CD8-positive, alpha-beta memory T cell (primary cell): Measurements from ENCODE around the gene RASGEF1B. TPM values are rescaled to one million over a fixed set of nuclear protein-coding genes. Genes with fewer than 3 reads are reported as not detected.
A peak's percentile ranks its signal among the peaks of the same experiment; 100 is the strongest.

ENCODE experiments used
- CTCF ChIA-PET: fragments of 350-600 bp; sonication (Branson Sonifier 250); formaldehyde crosslinking; loops from one replicate; lab custom pipeline; 2021; ENCODE audit warnings: antibody characterized with exemption; lab: Charles Lee
- POLR2A ChIA-PET: fragments of 350-600 bp; sonication (Branson Sonifier 250); formaldehyde crosslinking; loops from one replicate; lab custom pipeline; 2021; ENCODE audit warnings: antibody characterized with exemption; lab: Charles Lee
- DNase-seq, 5 donors: peaks; one replicate each; pipeline versions ENCODE4 v3.0.0 to v3.0.0-alpha.2; 2020 to 2022; ENCODE audit warnings: mixed read lengths in 1 of 5
- H3K27ac ChIP-seq: one replicate; pipeline ENCODE4 v1.7.0; 2013; ENCODE audit warnings: low read depth, mild to moderate bottlenecking, low read length, moderate library complexity
- H3K27me3 ChIP-seq: 2 replicates; pipeline ENCODE4 v1.7.0; 2013; ENCODE audit warnings: low read length, mild to moderate bottlenecking; ENCODE audit not compliant: insufficient read depth, poor library complexity, severe bottlenecking
- H3K36me3 ChIP-seq: 2 replicates; pipeline ENCODE4 v1.7.0; 2013; ENCODE audit warnings: mild to moderate bottlenecking, low read length, moderate library complexity; ENCODE audit not compliant: insufficient read depth
- H3K4me1 ChIP-seq: 2 replicates; pipeline ENCODE4 v1.7.0; 2013; ENCODE audit warnings: mild to moderate bottlenecking, low read length, moderate library complexity; ENCODE audit not compliant: insufficient read depth
- H3K4me3 ChIP-seq: 2 replicates; pipeline ENCODE4 v1.7.0; 2013; ENCODE audit warnings: mild to moderate bottlenecking, low read length
- H3K9me3 ChIP-seq: 2 replicates; pipeline ENCODE4 v1.7.0; 2013; ENCODE audit warnings: mild to moderate bottlenecking, low read length
- H3K27ac Mint-ChIP-seq, 8 donors: one replicate each; pipeline ENCODE4 v1.8.0; 2020 to 2021; ENCODE audit warnings: mixed read lengths in 8 of 8, mild to moderate bottlenecking in 6 of 8, inconsistent platforms in 3 of 8, moderate library complexity in 3 of 8
- H3K27me3 Mint-ChIP-seq, 2 donors: one replicate each; pipeline ENCODE4 v1.8.0; 2020 to 2021; ENCODE audit warnings: mixed read lengths in 2 of 2, mild to moderate bottlenecking in 1 of 2, moderate library complexity in 1 of 2
- H3K36me3 Mint-ChIP-seq, 3 donors: one replicate each; pipeline ENCODE4 v1.8.0; 2020 to 2021; ENCODE audit warnings: mixed read lengths in 3 of 3, inconsistent platforms in 1 of 3, mild to moderate bottlenecking in 1 of 3
- H3K4me1 Mint-ChIP-seq, 3 donors: one replicate each; pipeline ENCODE4 v1.8.0; 2020 to 2021; ENCODE audit warnings: mixed read lengths in 3 of 3, inconsistent platforms in 1 of 3, mild to moderate bottlenecking in 1 of 3
- H3K4me3 Mint-ChIP-seq, 7 donors: one replicate each; pipeline ENCODE4 v1.8.0; 2020 to 2021; ENCODE audit warnings: mixed read lengths in 7 of 7, mild to moderate bottlenecking in 6 of 7, moderate library complexity in 4 of 7, inconsistent platforms in 2 of 7
- H3K9me3 Mint-ChIP-seq, 5 donors: one replicate each; pipeline ENCODE4 v1.8.0; 2020 to 2022; ENCODE audit warnings: mixed read lengths in 5 of 5, mild to moderate bottlenecking in 3 of 5, moderate library complexity in 2 of 5, inconsistent platforms in 1 of 5
- polyA plus RNA-seq: library from polyadenylated mRNA; unstranded; fragments of 300-500 nt; fragmentation: Illumina TruSeq; gene quantifications from one replicate; pipeline ENCODE4 v1.2.3, GENCODE V29; 2021
- total RNA-seq, 2 experiments: library from RNA; stranded (reverse); gene quantifications; one replicate each; pipeline ENCODE4 v1.2.3, GENCODE V29; 2021

RASGEF1B gene
- total and polyA plus RNA-seq, 3 experiments from 2014 or later: 4.9 to 6.1 (median 5.5) TPM

DNA sequence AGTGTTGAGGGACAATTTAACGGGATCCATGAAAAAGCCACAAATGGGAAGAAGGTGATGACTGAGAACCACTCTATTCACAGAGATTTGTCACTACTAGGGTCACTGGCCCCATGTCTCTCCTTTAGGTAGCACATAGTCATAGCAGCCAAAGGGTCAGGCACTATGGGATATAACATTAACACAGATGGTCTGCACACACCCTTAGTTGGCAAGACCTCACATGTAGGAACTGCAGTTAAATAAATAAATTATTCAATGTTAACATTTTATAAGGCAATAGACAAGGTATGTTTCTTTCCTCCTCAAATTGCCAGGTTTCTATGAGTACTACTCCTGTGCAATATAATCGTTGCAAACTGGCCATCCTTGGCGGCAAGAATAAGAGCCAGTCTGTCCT is 10.9 kb downstream of the RASGEF1B start:
- Mint-ChIP-seq H3K4me1 (peaks cover 12 to 42% (median 20%) of the 10 kb centered on the region in 3 donors), H3K9me3 (no peaks in the 10 kb centered on the region), H3K4me3 (no peak overlapping the region), H3K27ac (peak overlapping the region in 1 of 8 donors; percentile 62), H3K36me3 (peaks cover 11 to 43% (median 15%) of the 10 kb centered on the region in 3 donors), H3K27me3 (no peaks in the 10 kb centered on the region)
- no peak for DNase-seq
- Histone ChIP-seq H3K27ac (no peak overlapping the region), H3K27me3 (no peaks in the 10 kb centered on the region), H3K9me3 (no peaks in the 10 kb centered on the region), H3K4me3 (no peak overlapping the region), H3K4me1 (peaks cover 4% of the 10 kb centered on the region), H3K36me3 (no peaks in the 10 kb centered on the region)
- ChIA-PET CTCF (no interaction called here), POLR2A (no interaction called here)

- Mint-ChIP-seq H3K9me3 (no peaks in the 10 kb centered on the region), H3K27me3 (no peaks in the 10 kb centered on the region), H3K4me1 (peaks cover 12 to 44% (median 20%) of the 10 kb centered on the region in 3 donors), H3K36me3 (peaks cover 12 to 44% (median 18%) of the 10 kb centered on the region in 3 donors), H3K27ac (peak overlapping the region in 2 of 8 donors; percentile 62 to 80), H3K4me3 (peak overlapping the region in 1 of 7 donors; percentile 34)
- Histone ChIP-seq H3K4me3 (no peak overlapping the region), H3K9me3 (no peaks in the 10 kb centered on the region), H3K36me3 (no peaks in the 10 kb centered on the region), H3K27ac (no peak overlapping the region), H3K4me1 (peaks cover 4% of the 10 kb centered on the region), H3K27me3 (no peaks in the 10 kb centered on the region)
- ChIA-PET POLR2A (no interaction called here), CTCF (interaction anchor here (1.6 kb wide), 1 partner anchor 808 kb away, joined by 4 read pairs; no protein-coding TSS in a partner anchor)
- DNase-seq: no peak
These were observed 11.5 kb downstream of the RASGEF1B start for GRCh38 chr4:81460191-81460701.

- DNase-seq: no peak
- Mint-ChIP-seq H3K9me3 (no peaks in the 10 kb centered on the region), H3K4me1 (peaks cover 22 to 50% (median 26%) of the 10 kb centered on the region in 3 donors), H3K36me3 (peaks cover 12 to 50% (median 18%) of the 10 kb centered on the region in 3 donors), H3K4me3 (no peak overlapping the region), H3K27ac (no peak overlapping the region), H3K27me3 (no peaks in the 10 kb centered on the region)
- Histone ChIP-seq H3K36me3 (no peaks in the 10 kb centered on the region), H3K4me3 (no peak overlapping the region), H3K27ac (no peak overlapping the region), H3K4me1 (peaks cover 4% of the 10 kb centered on the region), H3K27me3 (no peaks in the 10 kb centered on the region), H3K9me3 (no peaks in the 10 kb centered on the region)
- ChIA-PET CTCF (interaction anchor here (1.2 to 1.6 kb wide), 3 partner anchors 8 to 809 kb away, joined by 3 to 4 read pairs (median 4); no protein-coding TSS in a partner anchor), POLR2A (no interaction called here)
These were observed 12.5 kb downstream of the RASGEF1B start for GRCh38 chr4:81459228-81459627.

DNA sequence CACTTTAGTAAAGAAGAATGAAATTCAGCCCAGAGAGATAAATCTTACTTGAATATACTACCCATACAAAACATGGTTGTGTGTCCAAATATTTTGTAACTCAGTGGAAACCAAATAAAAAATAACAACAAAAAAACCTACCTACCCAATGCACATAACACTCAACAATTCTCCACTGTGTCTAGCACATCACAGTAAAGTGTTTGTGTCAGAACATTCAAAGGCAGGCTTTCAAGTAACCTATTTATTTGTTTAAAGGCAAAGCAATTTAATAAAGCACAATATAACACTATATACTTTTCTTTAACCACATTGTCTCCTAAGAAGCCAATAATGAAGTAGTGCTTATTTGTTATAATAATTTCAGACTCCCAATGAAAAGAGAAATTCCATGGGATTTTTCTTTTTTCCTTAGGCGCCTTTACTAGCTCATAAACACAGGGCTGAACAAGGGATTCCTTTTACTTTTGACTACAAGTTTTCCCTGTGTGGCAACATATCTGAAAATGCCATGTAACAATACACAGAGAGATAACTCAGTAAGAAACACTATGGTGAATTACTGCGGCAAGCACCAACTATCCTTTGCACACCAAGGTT is 13.7 kb downstream of the RASGEF1B start:
- ChIA-PET POLR2A (no interaction called here), CTCF (interaction anchor here (1.2 kb wide), 1 partner anchor 9 kb away, joined by 4 read pairs; no protein-coding TSS in a partner anchor)
- Mint-ChIP-seq H3K9me3 (no peaks in the 10 kb centered on the region), H3K27me3 (no peaks in the 10 kb centered on the region), H3K27ac (no peak overlapping the region), H3K4me1 (peaks cover 23 to 41% (median 24%) of the 10 kb centered on the region in 3 donors), H3K36me3 (peaks cover 12 to 62% (median 21%) of the 10 kb centered on the region in 3 donors), H3K4me3 (no peak overlapping the region)
- H3K4me1 ChIP-seq: no peaks in the 10 kb centered on the region
- H3K27me3 ChIP-seq: no peaks in the 10 kb centered on the region
- H3K36me3 ChIP-seq: no peaks in the 10 kb centered on the region
- no peak overlapping the region for H3K27ac ChIP-seq
- no peak for DNase-seq
- H3K9me3 ChIP-seq: no peaks in the 10 kb centered on the region
- no peak overlapping the region for H3K4me3 ChIP-seq

DNA sequence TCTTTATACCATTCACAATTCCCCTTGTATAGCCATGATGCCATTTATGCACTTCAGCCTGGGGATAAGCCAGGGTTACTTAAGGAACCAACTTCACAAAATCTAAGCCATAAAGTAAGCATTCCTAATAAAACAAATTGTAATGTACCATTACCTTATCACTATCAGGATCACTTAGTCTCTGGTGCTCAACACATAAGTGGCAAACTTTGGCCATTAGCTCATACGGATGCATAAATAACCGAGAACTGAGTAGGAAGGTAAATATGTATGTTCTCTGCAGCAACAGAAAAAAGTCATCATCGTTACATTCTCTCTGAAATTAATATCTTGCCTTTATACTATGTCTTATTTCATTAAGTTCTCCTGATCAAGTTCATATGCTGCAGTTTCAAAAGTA is 14.4 kb downstream of the RASGEF1B start:
- H3K4me1 ChIP-seq: no peaks in the 10 kb centered on the region
- Mint-ChIP-seq H3K27me3 (no peaks in the 10 kb centered on the region), H3K9me3 (no peaks in the 10 kb centered on the region), H3K4me3 (no peak overlapping the region), H3K27ac (no peak overlapping the region), H3K4me1 (peaks cover 21 to 35% (median 23%) of the 10 kb centered on the region in 3 donors), H3K36me3 (peaks cover 12 to 69% (median 26%) of the 10 kb centered on the region in 3 donors)
- H3K4me3 ChIP-seq: no peak overlapping the region
- H3K9me3 ChIP-seq: no peaks in the 10 kb centered on the region
- H3K27ac ChIP-seq: no peak overlapping the region
- no peaks in the 10 kb centered on the region for H3K27me3 ChIP-seq
- no peaks in the 10 kb centered on the region for H3K36me3 ChIP-seq
- POLR2A ChIA-PET: no interaction called here
- CTCF ChIA-PET: no interaction called here
- no peak for DNase-seq

DNA sequence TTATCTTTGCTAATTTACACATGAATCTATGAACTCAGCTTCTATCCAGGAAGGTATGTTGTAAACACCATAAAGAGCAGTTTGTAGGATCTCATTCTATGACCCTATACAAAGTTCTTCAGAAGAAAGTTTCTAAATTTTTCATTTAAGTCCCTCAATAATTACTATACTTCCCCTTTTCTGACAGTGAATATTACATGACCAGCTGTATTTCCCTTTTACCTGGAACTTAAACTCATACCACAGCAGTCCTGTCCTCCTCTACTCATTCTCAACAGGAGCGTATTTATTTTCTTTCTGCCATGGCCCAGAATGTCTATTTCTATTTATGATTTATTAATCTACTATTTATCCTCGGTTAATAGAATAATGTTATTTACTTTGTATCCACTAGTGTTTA is 15.8 kb downstream of the RASGEF1B start:
- H3K36me3 Mint-ChIP-seq: peaks cover 12 to 80% (median 31%) of the 10 kb centered on the region in 3 donors
- POLR2A ChIA-PET: no interaction called here
- no peak overlapping the region for H3K27ac ChIP-seq

GRCh38 chr4:81454948-81455347 is 16.8 kb downstream of the RASGEF1B start:
- DNase-seq: no peak
- H3K9me3 ChIP-seq: no peaks in the 10 kb centered on the region
- H3K27me3 ChIP-seq: no peaks in the 10 kb centered on the region
- no peak overlapping the region for H3K4me3 ChIP-seq
- Mint-ChIP-seq H3K4me1 (peaks cover 8 to 15% (median 11%) of the 10 kb centered on the region in 3 donors), H3K27me3 (no peaks in the 10 kb centered on the region), H3K36me3 (peaks cover 12 to 83% (median 31%) of the 10 kb centered on the region in 3 donors), H3K4me3 (no peak overlapping the region), H3K9me3 (no peaks in the 10 kb centered on the region), H3K27ac (no peak overlapping the region)
- no peaks in the 10 kb centered on the region for H3K36me3 ChIP-seq
- no peak overlapping the region for H3K27ac ChIP-seq
- POLR2A ChIA-PET: no interaction called here
- CTCF ChIA-PET: no interaction called here
- no peaks in the 10 kb centered on the region for H3K4me1 ChIP-seq

More for the DNA sequence above, 15.8 kb downstream of the RASGEF1B start:
- CTCF ChIA-PET: no interaction called here
- Mint-ChIP-seq H3K27me3 (no peaks in the 10 kb centered on the region), H3K4me3 (no peak overlapping the region), H3K4me1 (peaks cover 15 to 23% (median 19%) of the 10 kb centered on the region in 3 donors), H3K9me3 (no peaks in the 10 kb centered on the region), H3K27ac (no peak overlapping the region)
- H3K9me3 ChIP-seq: no peaks in the 10 kb centered on the region
- H3K36me3 ChIP-seq: no peaks in the 10 kb centered on the region
- DNase-seq: no peak
- H3K4me1 ChIP-seq: no peaks in the 10 kb centered on the region
- no peak overlapping the region for H3K4me3 ChIP-seq
- no peaks in the 10 kb centered on the region for H3K27me3 ChIP-seq

- Histone ChIP-seq H3K27me3 (no peaks in the 10 kb centered on the region), H3K4me3 (no peak overlapping the region), H3K27ac (no peak overlapping the region), H3K36me3 (no peaks in the 10 kb centered on the region), H3K9me3 (no peaks in the 10 kb centered on the region), H3K4me1 (no peaks in the 10 kb centered on the region)
- H3K27me3 Mint-ChIP-seq: no peaks in the 10 kb centered on the region
- H3K27ac Mint-ChIP-seq: peak overlapping the region in 6 of 8 donors; percentile 5 to 82 (median 51)
- ChIA-PET CTCF (interaction anchor here (1.4 kb wide), 1 partner anchor 13 kb away, joined by 5 read pairs; no protein-coding TSS in a partner anchor), POLR2A (no interaction called here)
- H3K4me3 Mint-ChIP-seq: peak overlapping the region in 1 of 7 donors; percentile 16
- DNase-seq: no peak
- peaks cover 12 to 81% (median 31%) of the 10 kb centered on the region in 3 donors for H3K36me3 Mint-ChIP-seq
- no peaks in the 10 kb centered on the region for H3K9me3 Mint-ChIP-seq
- peaks cover 8 to 14% (median 11%) of the 10 kb centered on the region in 3 donors for H3K4me1 Mint-ChIP-seq
These were observed 17.2 kb downstream of the RASGEF1B start for GRCh38 chr4:81454499-81454898.
